GM19372 (cell line): ENCODE measurements around the gene SAYSD1.
A peak's percentile ranks its signal among the peaks of the same experiment; 100 is the strongest.
"Not testable (repeated sequence)": the region's sequence is repeated elsewhere in the genome, so short reads cannot be mapped to it uniquely, and the experiment has no call there.

Experiments used
- ATAC-seq: cut with Tn5 transposase; IDR thresholded peaks from one replicate; pipeline ENCODE4 v1.9.1; 2021; ENCODE audit warnings: mild to moderate bottlenecking, low read depth, moderate library complexity; ENCODE audit not compliant: unreplicated experiment

Gene SAYSD1, protein sequence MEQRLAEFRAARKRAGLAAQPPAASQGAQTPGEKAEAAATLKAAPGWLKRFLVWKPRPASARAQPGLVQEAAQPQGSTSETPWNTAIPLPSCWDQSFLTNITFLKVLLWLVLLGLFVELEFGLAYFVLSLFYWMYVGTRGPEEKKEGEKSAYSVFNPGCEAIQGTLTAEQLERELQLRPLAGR

DNA sequence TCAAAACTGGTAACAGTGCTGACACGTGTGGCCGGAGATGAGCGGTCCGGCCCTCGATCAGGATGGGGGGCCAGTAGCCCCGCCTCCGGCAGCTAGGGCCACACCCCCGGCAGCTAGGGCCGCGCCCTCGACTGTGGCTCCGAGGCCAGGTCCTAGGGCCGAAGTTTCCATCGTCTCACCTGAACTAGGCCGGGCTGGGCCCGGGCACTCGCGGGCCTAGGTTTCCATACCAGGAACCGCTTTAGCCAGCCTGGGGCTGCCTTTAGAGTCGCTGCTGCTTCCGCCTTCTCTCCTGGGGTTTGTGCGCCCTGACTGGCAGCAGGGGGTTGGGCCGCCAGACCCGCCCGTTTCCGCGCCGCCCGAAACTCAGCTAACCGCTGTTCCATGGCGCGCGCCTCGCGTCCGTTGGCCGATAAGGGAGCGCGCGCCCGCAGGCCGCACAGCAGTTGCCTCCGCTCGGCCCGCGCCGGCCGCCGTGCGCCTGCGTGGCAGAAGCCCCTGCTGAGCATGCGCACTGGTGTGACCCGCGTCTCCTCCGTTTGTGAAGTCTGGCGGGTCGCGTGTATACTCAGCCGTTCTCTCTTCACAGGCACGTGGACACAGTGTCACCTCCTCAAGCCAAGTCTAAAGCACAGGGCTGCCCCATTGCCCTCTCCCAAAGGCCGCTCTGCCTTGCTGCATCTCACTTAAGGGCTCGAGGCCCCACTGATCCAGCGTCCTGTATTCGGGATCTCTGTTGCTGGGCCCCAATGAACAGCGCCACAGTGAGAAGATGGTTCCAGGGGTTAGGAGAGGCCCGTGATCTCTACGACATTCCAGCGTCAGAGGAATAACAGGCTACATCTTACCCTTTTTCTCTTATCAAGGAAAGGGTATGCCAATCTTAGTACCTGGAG is at the start of gene SAYSD1:
TSS of gene SAYSD1 (minus strand) at position 483 of the 896 bp plus-strand sequence. CDS start at position 386, 97 bp downstream.
- ATAC-seq: peak; percentile 91

DNA sequence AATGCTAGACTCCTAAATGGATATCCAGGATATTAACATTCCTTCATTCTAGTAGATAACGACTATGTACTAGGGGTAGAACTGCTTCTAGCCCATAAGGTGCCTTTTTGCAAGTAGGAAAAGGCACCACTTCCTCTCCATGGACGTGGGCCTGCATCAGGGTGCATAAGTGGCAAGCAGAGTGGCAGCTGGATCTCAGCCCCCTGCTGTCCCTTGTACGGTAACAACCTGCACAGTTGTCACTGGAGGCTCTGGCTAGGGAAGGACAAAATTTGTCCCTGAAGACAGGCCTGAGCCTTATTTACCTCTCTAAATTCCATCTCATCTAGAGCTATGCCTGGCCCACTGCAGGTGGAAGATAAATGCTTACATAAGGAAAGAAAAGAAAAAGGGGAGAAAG is 42.5 kb upstream of the SAYSD1 start:
- no peak for ATAC-seq

DNA sequence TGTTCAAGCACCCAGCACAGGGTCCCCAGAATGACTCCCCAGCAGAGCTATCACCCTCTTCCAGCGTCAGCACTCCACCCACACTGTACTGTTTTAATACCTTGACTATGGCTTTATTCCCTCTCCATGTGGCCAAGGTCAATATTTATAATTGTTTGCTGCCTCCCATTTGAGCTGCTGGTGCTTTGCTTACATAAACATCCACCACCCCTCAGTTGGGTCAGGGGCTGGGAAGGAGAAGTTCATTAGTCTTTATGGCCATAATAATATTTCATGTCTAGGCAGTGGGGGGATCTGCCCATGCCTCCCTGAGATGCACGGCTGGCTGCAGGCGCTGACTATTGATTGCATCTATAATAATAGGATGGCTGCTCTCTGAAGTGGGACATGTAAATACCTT is 41.8 kb upstream of the SAYSD1 start:
- ATAC-seq: no peak

DNA sequence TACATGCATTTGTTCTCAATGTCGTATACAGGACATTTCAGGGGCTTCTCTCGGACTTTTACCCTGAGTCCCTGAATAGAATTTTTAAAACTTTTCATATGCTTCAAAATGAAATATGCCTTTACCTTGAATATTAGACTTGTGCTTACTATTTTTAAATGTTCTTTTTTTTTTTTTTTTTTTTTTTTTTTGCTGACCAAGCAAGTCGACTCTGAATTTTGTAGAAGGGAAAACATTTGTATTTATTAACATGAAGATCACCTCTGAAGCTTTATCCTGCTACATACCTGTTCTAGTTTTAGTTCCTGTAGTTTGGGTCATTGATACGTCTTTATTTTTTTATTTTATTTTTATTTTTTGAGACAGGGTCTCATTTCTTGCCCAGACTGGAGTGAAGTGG is 39.7 kb upstream of the SAYSD1 start:
- no peak for ATAC-seq

DNA sequence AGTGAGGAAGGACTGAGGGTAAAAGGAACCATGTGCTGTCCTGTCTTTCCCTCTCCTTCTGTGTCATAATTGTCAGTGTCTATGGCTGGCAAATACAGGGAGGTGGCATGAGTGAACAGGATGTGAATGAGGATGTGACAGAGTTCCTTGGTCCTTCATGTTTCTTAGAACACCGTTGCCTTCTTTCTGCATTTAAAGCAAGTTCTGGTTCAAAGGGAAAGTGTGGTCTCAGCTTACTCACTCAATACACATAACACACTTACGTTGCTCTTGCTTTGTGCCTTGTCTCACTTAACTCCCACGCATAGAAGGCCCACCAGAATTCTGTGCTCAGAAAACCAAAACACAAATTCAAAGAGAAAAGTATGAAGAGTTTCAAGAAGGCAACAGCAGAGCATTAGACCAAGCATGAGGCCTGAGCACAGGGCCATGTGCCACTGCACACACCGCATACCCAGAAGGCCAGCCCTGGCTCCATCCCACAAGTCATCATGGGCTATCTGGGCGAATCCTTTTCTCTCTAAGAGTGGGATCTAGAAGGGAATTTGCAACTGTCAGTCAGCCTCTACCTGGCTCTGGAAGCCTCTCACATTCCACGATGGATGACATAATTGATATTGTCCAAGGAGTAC is 38.9 kb upstream of the SAYSD1 start:
- no peak for ATAC-seq

DNA sequence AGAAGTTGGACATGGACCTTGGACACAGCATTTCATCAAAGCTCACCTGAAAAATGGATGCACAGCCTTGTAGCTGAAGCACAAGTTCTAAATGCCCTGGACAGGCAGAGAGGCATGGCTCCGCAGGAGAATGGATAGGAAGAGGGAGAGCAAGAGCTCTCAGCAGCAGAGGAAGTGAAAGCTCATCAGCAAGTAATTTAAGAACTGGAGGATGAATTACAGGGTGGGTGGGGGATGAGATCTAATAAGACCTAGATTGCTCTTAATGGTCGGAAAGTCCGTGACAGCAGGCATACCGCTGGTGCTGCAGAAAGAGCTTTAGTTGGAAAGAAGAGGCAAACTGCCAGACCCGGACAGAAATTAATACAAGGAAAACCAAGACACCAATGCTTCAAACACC is 37.3 kb upstream of the SAYSD1 start:
- ATAC-seq: no peak

DNA sequence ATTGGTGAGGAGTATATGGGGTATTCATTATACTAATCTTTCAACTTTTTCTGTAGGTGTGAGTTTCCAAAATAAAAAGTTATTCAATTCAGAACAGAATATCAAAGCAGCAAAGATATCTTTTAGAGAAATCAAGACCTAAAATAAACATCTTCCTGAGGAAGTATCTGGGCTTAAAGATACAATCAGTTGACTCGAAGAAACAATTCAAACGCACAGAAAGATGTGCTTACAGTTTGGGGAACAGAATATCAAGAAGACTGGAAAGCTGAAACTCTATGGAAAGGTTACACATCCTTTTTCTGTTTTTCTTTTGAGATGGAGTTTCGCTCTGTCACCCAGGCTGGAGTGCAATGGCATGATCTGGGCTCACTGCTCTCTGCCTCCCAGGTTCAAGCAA is 36.2 kb upstream of the SAYSD1 start:
- no peak for ATAC-seq

DNA sequence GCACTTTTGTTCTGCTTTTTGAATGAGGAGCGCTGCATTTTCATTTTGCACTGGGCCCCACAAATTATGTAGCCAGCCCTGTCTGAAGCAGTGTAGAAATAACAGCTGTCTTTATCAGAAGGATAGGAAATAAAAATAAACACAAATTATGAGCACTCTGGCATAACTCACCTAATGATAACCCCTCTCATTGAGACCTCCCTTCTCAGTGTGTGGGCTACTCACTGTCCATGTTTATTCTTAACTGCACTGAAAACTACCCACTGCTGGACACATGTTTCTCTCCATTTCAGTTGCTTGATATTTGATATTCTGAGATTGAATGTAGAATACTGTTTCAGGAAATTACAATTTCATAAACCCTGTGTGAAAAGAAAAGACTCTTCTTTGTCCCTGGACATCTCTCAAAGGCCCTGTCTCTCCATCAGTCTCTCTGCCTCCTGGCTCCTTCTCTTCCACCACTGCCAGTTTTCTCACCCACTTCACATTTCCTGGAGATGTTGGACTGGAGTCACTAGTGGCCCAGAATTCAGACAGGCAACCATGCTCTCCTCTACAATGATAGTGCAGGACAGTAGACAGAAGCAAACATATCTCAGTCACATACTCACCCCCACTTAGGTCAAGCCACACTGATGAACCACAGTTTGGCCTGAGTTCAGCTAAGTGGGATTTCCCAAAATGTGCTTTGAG is 29.6 kb upstream of the SAYSD1 start:
- no peak for ATAC-seq

DNA sequence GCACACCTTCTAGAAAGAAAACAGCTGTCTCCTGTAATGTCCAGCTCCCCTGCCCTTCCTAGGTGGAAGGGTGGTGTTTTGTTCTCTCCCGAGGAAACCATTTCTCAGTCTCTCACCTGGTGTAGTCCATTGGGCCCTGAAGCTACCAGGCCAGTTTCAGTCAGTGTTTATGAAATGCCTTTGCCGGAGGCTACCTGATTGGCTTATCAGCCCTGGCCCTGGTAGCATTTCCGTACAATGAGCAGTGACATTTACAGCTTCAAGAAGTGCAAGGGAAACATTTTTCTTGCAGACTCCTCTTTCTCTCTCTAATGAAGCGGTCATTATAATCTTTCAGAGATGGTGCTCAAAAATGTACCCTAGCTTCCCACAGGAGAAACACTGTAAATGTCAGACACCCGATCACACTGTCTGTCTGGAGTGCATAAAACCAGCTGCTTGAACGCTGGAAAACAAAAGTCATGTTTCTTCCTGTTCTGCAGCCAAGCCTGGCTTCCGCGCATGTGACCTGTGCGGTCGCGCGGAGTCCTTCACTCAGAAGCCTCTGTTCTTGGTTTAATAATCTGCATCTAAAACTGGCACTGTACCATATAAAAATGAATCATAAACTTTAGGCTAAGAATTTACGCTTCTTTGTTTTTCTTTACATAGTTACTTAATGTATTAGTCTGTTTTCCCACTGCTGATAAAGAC is 28.4 kb upstream of the SAYSD1 start:
- ATAC-seq: no peak

DNA sequence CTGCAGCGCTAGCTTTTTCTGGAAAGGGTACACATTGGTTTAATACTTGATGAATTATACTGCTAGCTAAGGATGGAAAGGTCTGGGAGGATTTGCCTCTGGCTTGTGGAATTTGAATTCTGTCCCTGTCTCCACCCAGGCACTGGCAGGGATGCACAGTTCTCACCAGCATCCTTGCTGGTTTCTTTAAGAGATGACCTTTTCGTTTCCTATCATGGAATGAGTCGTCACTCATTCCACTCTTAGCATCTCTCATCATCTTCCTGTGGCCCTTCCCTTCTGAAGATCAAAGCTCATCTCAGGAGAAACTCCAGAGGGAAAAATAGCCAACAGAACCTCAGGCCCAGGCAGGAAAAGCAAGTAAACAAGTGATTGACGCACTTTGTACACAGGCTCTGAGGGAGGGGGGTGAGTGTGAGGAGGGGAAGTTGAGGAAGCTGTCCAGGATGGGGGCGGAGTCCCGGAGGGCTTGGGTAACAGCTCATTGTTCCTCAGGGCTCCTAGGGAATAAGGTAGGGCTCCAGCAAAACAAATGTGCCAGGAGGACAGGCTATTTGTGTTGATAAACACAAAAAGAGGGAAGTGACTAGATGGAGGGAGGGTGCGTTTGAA is 25.7 kb upstream of the SAYSD1 start:
- no peak for ATAC-seq

DNA sequence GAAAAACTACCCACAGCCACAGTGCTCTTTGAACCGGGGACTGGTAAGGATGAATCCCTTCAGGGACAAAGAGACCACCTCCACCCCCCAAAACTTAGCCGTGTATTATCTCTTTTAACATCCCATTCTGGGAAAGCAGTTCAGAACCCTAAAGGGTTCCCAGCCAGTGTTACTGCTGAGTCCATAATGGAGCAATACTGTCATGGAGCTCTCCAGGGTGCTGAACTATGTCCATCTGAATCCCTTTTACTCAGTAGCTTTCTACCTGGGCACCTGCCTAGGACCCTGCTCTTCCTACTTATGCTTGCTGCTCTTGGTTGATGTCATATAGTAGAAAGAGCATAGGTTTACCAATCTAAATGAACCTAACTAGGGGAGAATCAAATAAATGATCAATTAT is 22.3 kb upstream of the SAYSD1 start:
- no peak for ATAC-seq

DNA sequence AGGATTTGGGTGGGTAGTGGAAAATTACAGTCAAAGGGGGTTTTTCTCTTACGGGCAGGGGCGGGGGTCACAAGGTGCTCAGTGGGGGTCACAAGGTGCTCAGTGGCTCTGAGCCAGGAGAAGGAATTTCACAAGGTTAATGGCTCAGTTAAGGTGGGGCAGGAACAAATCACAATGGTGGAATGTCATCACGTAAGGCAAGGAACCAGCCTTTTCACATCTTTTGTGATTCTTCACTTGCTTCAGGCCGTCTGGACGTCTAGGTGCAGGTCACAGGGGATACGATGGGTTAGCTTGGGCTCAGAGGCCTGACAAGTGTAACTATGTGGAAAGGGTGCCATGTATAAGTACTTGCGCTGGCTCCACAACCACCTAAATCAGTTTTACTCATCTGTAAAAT is 21.2 kb upstream of the SAYSD1 start:
- ATAC-seq: not testable (repeated sequence)

DNA sequence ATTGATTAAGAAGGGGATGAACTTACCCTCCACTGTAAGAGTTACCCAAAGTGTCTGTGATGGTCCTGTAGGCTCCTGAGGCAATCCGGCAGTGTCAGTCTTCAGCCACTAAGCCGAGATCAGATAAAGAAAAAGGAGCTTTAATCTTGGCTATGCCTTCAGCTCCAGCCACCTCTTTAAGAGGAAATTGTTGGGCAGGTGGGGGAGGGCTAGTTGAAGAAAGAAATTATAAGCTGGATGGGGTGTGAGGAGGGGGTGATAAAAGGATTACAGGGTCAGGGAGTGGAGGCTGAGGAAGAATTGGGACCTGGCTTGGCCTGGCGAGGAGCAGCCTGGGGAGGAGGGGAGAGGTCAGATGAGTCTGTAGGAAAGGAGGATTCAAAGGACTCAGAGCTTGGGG is 19.8 kb upstream of the SAYSD1 start:
- not testable (repeated sequence) for ATAC-seq

DNA sequence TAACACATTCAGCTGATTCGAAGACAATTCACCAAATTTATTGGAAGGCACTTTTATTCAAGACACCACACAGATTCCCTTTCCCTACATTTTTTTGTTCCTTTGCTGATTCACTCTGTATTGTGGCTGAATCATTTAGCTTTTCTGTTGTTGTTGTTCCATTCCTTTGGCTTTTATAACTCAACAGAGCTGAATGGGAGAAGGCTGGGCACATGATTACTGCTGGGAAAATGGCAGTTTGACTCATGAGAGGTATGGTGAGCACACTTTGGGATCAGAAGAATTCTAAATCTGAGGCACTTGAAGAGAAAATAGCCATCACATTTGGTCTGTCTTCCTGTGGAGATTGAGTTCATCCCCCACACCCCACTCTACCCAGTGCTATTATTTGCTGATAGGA is 15.7 kb upstream of the SAYSD1 start:
- no peak for ATAC-seq

DNA sequence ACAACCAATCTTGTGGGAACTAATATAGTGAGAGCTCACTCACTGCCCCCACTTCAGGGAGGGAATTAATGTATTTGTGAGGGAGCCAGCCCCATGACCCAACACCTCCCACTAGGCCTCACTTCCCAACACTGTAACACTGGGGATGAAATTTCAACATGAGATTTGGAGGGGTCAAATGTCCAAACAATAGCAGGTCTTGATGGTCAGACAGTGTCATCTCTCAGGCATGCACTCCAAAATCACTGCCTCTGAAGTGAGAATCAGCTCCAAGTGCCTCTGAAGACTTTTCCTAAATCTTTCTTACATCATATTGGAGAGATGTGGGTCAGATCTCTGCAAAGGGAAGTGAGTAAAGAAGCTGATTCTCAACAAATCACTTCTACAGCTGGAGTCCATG is 13.8 kb upstream of the SAYSD1 start:
- no peak for ATAC-seq

DNA sequence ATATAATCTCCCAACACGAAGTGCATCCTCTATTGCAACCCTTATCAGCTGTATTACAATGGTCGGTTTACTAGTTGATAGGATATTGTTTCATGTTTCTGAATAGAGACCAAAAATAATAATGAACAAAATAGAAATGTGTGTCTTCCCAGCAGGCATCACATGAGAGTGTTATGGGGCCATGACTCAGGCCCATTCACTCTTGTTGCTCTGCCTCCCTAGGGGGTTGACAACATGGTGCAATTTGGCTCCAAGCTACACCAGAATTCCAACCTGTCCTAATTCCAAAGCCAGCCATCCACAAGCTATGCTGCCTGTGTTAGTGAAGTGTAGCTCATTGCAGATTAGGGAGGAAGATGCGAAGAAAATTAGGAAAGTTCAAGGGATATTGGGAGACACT is 13.1 kb upstream of the SAYSD1 start:
- ATAC-seq: no peak

DNA sequence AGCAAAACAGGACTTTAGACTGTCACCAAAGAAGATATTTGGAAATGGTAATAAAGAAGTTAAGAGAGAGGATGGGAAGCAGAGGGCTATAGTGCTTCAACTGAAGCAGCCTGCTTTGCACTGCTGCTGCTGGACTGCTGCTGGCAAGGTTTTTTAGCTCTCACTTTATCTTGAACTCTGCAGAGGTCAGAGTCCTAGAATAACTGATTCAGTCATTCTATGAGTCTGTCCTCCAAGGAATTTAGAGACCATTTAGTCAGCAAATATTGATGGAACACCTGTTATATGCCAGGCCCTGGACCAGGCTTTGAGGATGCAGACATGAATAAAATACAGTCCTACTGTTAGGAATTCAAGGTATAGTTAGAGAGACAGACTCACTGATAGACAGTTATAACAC is 9.1 kb upstream of the SAYSD1 start:
- no peak for ATAC-seq

DNA sequence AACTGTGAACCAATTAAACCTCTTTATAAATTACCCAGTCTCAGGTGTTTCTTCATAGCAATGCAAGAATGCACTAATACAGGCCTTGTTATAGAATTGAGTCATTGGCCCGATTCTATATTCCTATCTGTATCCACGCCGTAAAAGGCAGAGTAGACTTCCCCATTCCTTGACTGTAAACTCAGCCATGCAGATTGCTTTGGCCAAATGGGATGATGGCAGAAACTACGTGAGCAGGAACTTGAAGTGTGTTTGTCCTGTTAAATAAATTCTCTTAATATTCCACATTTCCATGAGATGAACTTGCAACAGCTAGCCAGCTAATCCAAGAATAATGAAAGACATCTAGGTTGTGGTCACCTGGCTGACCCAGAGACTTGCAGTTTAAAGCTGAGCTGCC is 3.9 kb upstream of the SAYSD1 start:
- no peak for ATAC-seq

DNA sequence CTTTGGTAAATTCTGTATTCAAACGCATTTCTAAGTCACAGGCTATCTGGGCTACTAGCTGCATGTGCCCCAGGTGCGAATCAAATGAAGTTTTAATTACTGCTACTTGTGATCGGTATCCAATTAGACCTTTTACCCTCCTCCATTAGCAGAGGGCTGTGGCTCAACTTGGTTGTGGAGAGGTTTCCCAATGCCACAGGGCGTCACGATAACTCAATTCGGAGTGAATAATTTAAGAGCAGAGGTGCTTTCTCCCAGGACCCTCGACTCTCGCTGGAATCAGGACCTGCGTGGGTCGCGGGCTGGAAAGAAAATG is 640 bp downstream of the SAYSD1 start:
- peak; percentile 6 for ATAC-seq

DNA sequence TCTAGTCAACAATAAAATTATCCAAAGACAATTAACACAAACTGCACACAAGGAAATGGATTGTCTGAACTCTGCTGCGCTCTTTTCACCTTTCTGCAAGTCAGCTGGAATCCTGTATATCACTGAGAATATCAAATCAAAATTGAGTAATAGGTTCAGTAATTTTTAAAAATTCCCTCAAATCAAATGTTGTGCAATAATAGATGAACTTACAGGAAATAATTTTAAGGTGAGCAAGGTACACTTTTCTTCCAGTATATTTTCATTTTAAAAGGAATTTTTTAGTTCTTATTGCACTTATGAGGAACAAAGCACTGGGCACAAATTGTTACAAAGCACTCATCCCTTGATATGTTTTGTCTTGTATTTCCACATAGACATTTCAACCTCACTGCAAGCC is 1.2 kb downstream of the SAYSD1 start:
- ATAC-seq: no peak
